Measurements from ENCODE around the gene C9orf153.
A peak's percentile ranks its signal among the peaks of the same experiment; 100 is the strongest.

C9orf153 gene

GRCh38 chr9:86282077-86282978, 22.9 kb upstream of the C9orf153 start, which contains the start of gene ISCA1:
ISCA1 (minus strand) TSS chr9:86282538; CDS start chr9:86282458, 80 bp downstream.
- FAIRE-seq: no peak
- peak; percentile 92 for DNase-seq (ENCODE audit: insufficient read length, low spot score)
- TF ChIP-seq POLR2A (IDR thresholded peaks at IDR 0.05; ENCODE audit: low read depth, low read length): peak; percentile 88; the same call in 1 of the 2 replicates

- DNase-seq (ENCODE audit: insufficient read length, low spot score): no peak
Measured at GRCh38 chr9:86281593-86282076, 22.2 kb upstream of the C9orf153 start.

GRCh38 chr9:86280580-86280979, 21.1 kb upstream of the C9orf153 start:
- no peak for FAIRE-seq
- DNase-seq (ENCODE audit: insufficient read length, low spot score): no peak
- TF ChIP-seq POLR2A (IDR thresholded peaks at IDR 0.05; ENCODE audit: low read depth, low read length): no peak

More at GRCh38 chr9:86281593-86282076, 22.2 kb upstream of the C9orf153 start:
- no peak for FAIRE-seq
- TF ChIP-seq POLR2A (IDR thresholded peaks at IDR 0.05; ENCODE audit: low read depth, low read length): no peak

- no peak for TF ChIP-seq POLR2A (IDR thresholded peaks at IDR 0.05; ENCODE audit: low read depth, low read length)
Measured at GRCh38 chr9:86279839-86280238, 20.4 kb upstream of the C9orf153 start.

GRCh38 chr9:86277072-86277471, 17.6 kb upstream of the C9orf153 start:
- FAIRE-seq (no peak), DNase-seq (ENCODE audit: insufficient read length, low spot score) (no peak)
- TF ChIP-seq POLR2A (IDR thresholded peaks at IDR 0.05; ENCODE audit: low read depth, low read length): no peak

More at GRCh38 chr9:86279839-86280238, 20.4 kb upstream of the C9orf153 start:
- FAIRE-seq (no peak), DNase-seq (ENCODE audit: insufficient read length, low spot score) (no peak)

- FAIRE-seq (no peak), DNase-seq (ENCODE audit: insufficient read length, low spot score) (no peak)
- TF ChIP-seq POLR2A (IDR thresholded peaks at IDR 0.05; ENCODE audit: low read depth, low read length): no peak
Measured at GRCh38 chr9:86275962-86276361, 16.5 kb upstream of the C9orf153 start.

- TF ChIP-seq POLR2A (IDR thresholded peaks at IDR 0.05; ENCODE audit: low read depth, low read length): no peak
- DNase-seq (ENCODE audit: insufficient read length, low spot score): no peak
- FAIRE-seq: no peak
Measured at GRCh38 chr9:86274821-86275643, 15.6 kb upstream of the C9orf153 start.

- FAIRE-seq: no peak
- DNase-seq (ENCODE audit: insufficient read length, low spot score): no peak
- no peak for TF ChIP-seq POLR2A (IDR thresholded peaks at IDR 0.05; ENCODE audit: low read depth, low read length)
Measured at GRCh38 chr9:86272221-86272620, 12.8 kb upstream of the C9orf153 start.

GRCh38 chr9:86263876-86264275, 4.4 kb upstream of the C9orf153 start:
- no peak for DNase-seq (ENCODE audit: insufficient read length, low spot score)
- TF ChIP-seq POLR2A (IDR thresholded peaks at IDR 0.05; ENCODE audit: low read depth, low read length): no peak
- no peak for FAIRE-seq

GRCh38 chr9:86262492-86262891, 3.0 kb upstream of the C9orf153 start:
- FAIRE-seq (no peak), DNase-seq (ENCODE audit: insufficient read length, low spot score) (no peak)
- TF ChIP-seq POLR2A (IDR thresholded peaks at IDR 0.05; ENCODE audit: low read depth, low read length): no peak

- no peak for TF ChIP-seq POLR2A (IDR thresholded peaks at IDR 0.05; ENCODE audit: low read depth, low read length)
- FAIRE-seq (no peak), DNase-seq (ENCODE audit: insufficient read length, low spot score) (no peak)
Measured at GRCh38 chr9:86257391-86257790, 2.1 kb downstream of the C9orf153 start.

GRCh38 chr9:86256653-86257052, 2.8 kb downstream of the C9orf153 start:
- DNase-seq (ENCODE audit: insufficient read length, low spot score) (no peak), FAIRE-seq (no peak)
- no peak for TF ChIP-seq POLR2A (IDR thresholded peaks at IDR 0.05; ENCODE audit: low read depth, low read length)

GRCh38 chr9:86253577-86253976, 5.9 kb downstream of the C9orf153 start:
- no peak for TF ChIP-seq POLR2A (IDR thresholded peaks at IDR 0.05; ENCODE audit: low read depth, low read length)

GRCh38 chr9:86252870-86253269, 6.6 kb downstream of the C9orf153 start:
- FAIRE-seq: no peak
- DNase-seq (ENCODE audit: insufficient read length, low spot score): no peak
- TF ChIP-seq POLR2A (IDR thresholded peaks at IDR 0.05; ENCODE audit: low read depth, low read length): no peak

More at GRCh38 chr9:86253577-86253976, 5.9 kb downstream of the C9orf153 start:
- DNase-seq (ENCODE audit: insufficient read length, low spot score) (no peak), FAIRE-seq (no peak)
